OCI-LY3 (cell line): ENCODE measurements around the gene OPCML.

Source experiments
- EZH2phosphoT487 ChIP-seq: fragments of 200-600 bp; shearing (Covaris generic); IDR thresholded peaks from 2 replicates; pipeline ENCODE4 v1.6.1; 2018; ENCODE audit warnings: antibody characterized with exemption, mixed run types, low read depth
- TF ChIP-seq, protein P1 (sequence below): fragments of 200-600, 300-600 bp; sonication (generic); IDR thresholded peaks from 2 replicates; pipeline ENCODE4 v1.5.1; 2014; ENCODE audit warnings: antibody characterized with exemption, low read length, low read depth

DNA sequence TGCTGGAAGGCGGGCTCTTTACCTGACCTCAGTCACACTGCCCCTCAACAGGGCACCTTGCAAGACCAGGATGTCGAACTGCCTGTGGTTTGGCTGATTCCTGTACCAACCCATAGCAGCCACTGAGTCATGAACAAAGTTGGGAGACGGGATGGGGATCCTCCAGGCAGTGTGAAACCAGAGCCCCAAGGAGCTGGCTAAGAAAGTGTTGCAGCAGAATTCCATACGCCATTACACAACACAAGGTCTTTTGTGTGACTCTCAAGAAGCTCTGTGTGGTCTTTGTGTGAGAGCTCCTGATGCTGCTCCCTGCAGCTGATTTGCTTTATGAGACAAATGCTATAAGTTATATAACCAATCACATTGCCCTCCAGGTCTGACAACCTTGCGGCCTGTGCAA, 617.7 kb downstream of the OPCML start:
- TF ChIP-seq, protein P1, sequence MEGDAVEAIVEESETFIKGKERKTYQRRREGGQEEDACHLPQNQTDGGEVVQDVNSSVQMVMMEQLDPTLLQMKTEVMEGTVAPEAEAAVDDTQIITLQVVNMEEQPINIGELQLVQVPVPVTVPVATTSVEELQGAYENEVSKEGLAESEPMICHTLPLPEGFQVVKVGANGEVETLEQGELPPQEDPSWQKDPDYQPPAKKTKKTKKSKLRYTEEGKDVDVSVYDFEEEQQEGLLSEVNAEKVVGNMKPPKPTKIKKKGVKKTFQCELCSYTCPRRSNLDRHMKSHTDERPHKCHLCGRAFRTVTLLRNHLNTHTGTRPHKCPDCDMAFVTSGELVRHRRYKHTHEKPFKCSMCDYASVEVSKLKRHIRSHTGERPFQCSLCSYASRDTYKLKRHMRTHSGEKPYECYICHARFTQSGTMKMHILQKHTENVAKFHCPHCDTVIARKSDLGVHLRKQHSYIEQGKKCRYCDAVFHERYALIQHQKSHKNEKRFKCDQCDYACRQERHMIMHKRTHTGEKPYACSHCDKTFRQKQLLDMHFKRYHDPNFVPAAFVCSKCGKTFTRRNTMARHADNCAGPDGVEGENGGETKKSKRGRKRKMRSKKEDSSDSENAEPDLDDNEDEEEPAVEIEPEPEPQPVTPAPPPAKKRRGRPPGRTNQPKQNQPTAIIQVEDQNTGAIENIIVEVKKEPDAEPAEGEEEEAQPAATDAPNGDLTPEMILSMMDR = no peak
- TF ChIP-seq EZH2phosphoT487 = no peak
